Neural cell (in vitro differentiated cells): ENCODE data around the gene TXK. TPM values are rescaled to one million over a fixed set of nuclear protein-coding genes. Genes with fewer than 3 reads are reported as not detected.

Experiments
- H2AFZ ChIP-seq: fragments of 200-600, 300-800 bp; sonication (generic), shearing (Covaris generic); 2 replicates; pipeline ENCODE4 v1.6.0; 2014; ENCODE audit warnings: low read depth, mild to moderate bottlenecking, antibody characterized with exemption, low read length, moderate library complexity
- H3F3A ChIP-seq: fragments of 200-600 bp; shearing (Covaris generic); 2 replicates; pipeline ENCODE4 v1.6.1; 2016; ENCODE audit warnings: mild to moderate bottlenecking, moderate library complexity, mixed read lengths, antibody characterized with exemption, low read length; ENCODE audit not compliant: insufficient read depth, poor library complexity, severe bottlenecking
- H3K27ac ChIP-seq: fragments of 200-600, 300-800 bp; sonication (generic), shearing (Covaris generic); 2 replicates; pipeline ENCODE4 v1.5.1; 2014; ENCODE audit warnings: mild to moderate bottlenecking, low read length, moderate library complexity
- H3K27me3 ChIP-seq: fragments of 300-800, 200-600 bp; sonication (generic), shearing (Covaris generic); 2 replicates; pipeline ENCODE4 v1.6.0; 2014; ENCODE audit warnings: mild to moderate bottlenecking, low read depth, low read length, moderate library complexity; ENCODE audit not compliant: insufficient read depth
- H3K36me3 ChIP-seq: fragments of 300-800, 200-600 bp; sonication (generic), shearing (Covaris generic); 2 replicates; pipeline ENCODE4 v1.5.1; 2014; ENCODE audit warnings: mild to moderate bottlenecking, antibody characterized with exemption, low read length, moderate library complexity; ENCODE audit not compliant: insufficient read depth
- H3K4me2 ChIP-seq: fragments of 300-800, 200-600 bp; sonication (generic), shearing (Covaris generic); 2 replicates; pipeline ENCODE4 v1.6.0; 2014; ENCODE audit warnings: mild to moderate bottlenecking, low read length
- H3K4me3 ChIP-seq: fragments of 300-800, 200-600 bp; sonication (generic), shearing (Covaris generic); 2 replicates; pipeline ENCODE4 v1.5.1; 2014; ENCODE audit warnings: mild to moderate bottlenecking, low read length, moderate library complexity
- H3K79me2 ChIP-seq: fragments of 200-600 bp; shearing (Covaris generic); replicated peaks from 2 replicates; pipeline ENCODE4 v1.6.0; 2014; ENCODE audit warnings: mild to moderate bottlenecking, low read length, moderate library complexity; ENCODE audit not compliant: insufficient read depth
- H3K9ac ChIP-seq: fragments of 300-800, 200-600 bp; sonication (generic), shearing (Covaris generic); 2 replicates; pipeline ENCODE4 v1.6.1; 2016; ENCODE audit warnings: mild to moderate bottlenecking, low read length, mixed read lengths
- H3K9me2 ChIP-seq: fragments of 200-600 bp; shearing (Covaris generic); 2 replicates; pipeline ENCODE4 v1.6.1; 2016; ENCODE audit warnings: mild to moderate bottlenecking, low read length, mixed read lengths; ENCODE audit not compliant: insufficient read depth
- H3K9me3 ChIP-seq: fragments of 200-600, 300-800 bp; sonication (generic), shearing (Covaris generic); 2 replicates; pipeline ENCODE4 v1.6.1; 2016; ENCODE audit warnings: mild to moderate bottlenecking, mixed run types, low read length, moderate library complexity, mixed read lengths
- H4K20me1 ChIP-seq: fragments of 200-600 bp; shearing (Covaris generic); 2 replicates; pipeline ENCODE4 v1.6.1; 2016; ENCODE audit warnings: mild to moderate bottlenecking, mixed run types; ENCODE audit not compliant: insufficient read depth
- EP300 ChIP-seq: fragments of 450-650 bp; conservative IDR thresholded peaks from 2 replicates; pipeline ENCODE4 v1.6.1; 2014; ENCODE audit warnings: antibody characterized with exemption, mild to moderate bottlenecking, moderate library complexity; ENCODE audit not compliant: poor library complexity, severe bottlenecking
- EZH2 ChIP-seq: fragments of 200-600, 300-800 bp; shearing (Covaris generic), sonication (generic); IDR thresholded peaks from 2 replicates; pipeline ENCODE4 v1.6.1; 2014; ENCODE audit warnings: antibody characterized with exemption, low read length, borderline replicate concordance, mild to moderate bottlenecking; ENCODE audit not compliant: insufficient read depth, poor library complexity, severe bottlenecking
- MXI1 ChIP-seq: fragments of 450-650 bp; conservative IDR thresholded peaks from 2 replicates; pipeline ENCODE4 v1.6.1; 2014; ENCODE audit warnings: antibody characterized with exemption, mild to moderate bottlenecking; ENCODE audit not compliant: poor library complexity, severe bottlenecking
- POLR2AphosphoS5 ChIP-seq: IDR thresholded peaks from 2 replicates; pipeline ENCODE4 v1.6.1; 2012
- RAD21 ChIP-seq: fragments of 450-650 bp; conservative IDR thresholded peaks from 2 replicates; pipeline ENCODE4 v1.6.1; 2014; ENCODE audit warnings: antibody characterized with exemption, mild to moderate bottlenecking, moderate library complexity
- REST ChIP-seq: IDR thresholded peaks from 2 replicates; pipeline ENCODE4 v1.6.1; 2012; ENCODE audit warnings: borderline replicate concordance
- SMC3 ChIP-seq: fragments of 450-650 bp; conservative IDR thresholded peaks from 2 replicates; pipeline ENCODE4 v1.6.1; 2014; ENCODE audit warnings: antibody characterized with exemption, mild to moderate bottlenecking, moderate library complexity; ENCODE audit not compliant: poor library complexity
- TAF1 ChIP-seq: IDR thresholded peaks from 2 replicates; pipeline ENCODE4 v1.6.1; 2012; ENCODE audit warnings: low read depth
- polyA plus RNA-seq: library from polyadenylated mRNA; depleted of rRNA; stranded (reverse); fragments of >200 nt; gene quantifications from 2 replicates; pipeline ENCODE4 v1.2.3, GENCODE V29; 2014
- TF ChIP-seq, protein P1 (sequence below): fragments of 450-650 bp; IDR thresholded peaks from 2 replicates; pipeline ENCODE4 v1.5.1; 2014; ENCODE audit warnings: antibody characterized with exemption, mild to moderate bottlenecking, moderate library complexity; ENCODE audit not compliant: poor library complexity, severe bottlenecking

TXK gene
- polyA plus RNA-seq, 1 donor from 2014 or later: not detected

- TF ChIP-seq, protein P1, sequence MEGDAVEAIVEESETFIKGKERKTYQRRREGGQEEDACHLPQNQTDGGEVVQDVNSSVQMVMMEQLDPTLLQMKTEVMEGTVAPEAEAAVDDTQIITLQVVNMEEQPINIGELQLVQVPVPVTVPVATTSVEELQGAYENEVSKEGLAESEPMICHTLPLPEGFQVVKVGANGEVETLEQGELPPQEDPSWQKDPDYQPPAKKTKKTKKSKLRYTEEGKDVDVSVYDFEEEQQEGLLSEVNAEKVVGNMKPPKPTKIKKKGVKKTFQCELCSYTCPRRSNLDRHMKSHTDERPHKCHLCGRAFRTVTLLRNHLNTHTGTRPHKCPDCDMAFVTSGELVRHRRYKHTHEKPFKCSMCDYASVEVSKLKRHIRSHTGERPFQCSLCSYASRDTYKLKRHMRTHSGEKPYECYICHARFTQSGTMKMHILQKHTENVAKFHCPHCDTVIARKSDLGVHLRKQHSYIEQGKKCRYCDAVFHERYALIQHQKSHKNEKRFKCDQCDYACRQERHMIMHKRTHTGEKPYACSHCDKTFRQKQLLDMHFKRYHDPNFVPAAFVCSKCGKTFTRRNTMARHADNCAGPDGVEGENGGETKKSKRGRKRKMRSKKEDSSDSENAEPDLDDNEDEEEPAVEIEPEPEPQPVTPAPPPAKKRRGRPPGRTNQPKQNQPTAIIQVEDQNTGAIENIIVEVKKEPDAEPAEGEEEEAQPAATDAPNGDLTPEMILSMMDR: no peak
These were observed 55.0 kb downstream of the TXK start (continued) for GRCh38 chr4:48078862-48079655.

- no peaks in the 10 kb centered on the region for H3K36me3 ChIP-seq
- no peaks in the 10 kb centered on the region for H4K20me1 ChIP-seq
- no peaks in the 10 kb centered on the region for H3K9me2 ChIP-seq
- no peak overlapping the region for H3K4me3 ChIP-seq
- H3K9ac ChIP-seq: no peak overlapping the region
- TF ChIP-seq SMC3: no peak
- no peak for TF ChIP-seq TAF1
- no peak for TF ChIP-seq POLR2AphosphoS5
- TF ChIP-seq EP300: no peak
- TF ChIP-seq, protein P1: no peak
- H3K27ac ChIP-seq: no peak overlapping the region
- H3F3A ChIP-seq: no peaks in the 10 kb centered on the region
- no peaks in the 10 kb centered on the region for H3K79me2 ChIP-seq
- no peaks in the 10 kb centered on the region for H3K27me3 ChIP-seq
- H3K4me2 ChIP-seq: no peak overlapping the region
- H3K9me3 ChIP-seq: no peaks in the 10 kb centered on the region
- H2AFZ ChIP-seq: no peak overlapping the region
These were observed 55.6 kb downstream of the TXK start for GRCh38 chr4:48078425-48078824.

GRCh38 chr4:48074657-48075056, 59.4 kb downstream of the TXK start:
- H3K9me3 ChIP-seq: no peaks in the 10 kb centered on the region

More at GRCh38 chr4:48074657-48075056, 59.4 kb downstream of the TXK start:
- no peak overlapping the region for H3K9ac ChIP-seq
- H3K4me3 ChIP-seq: no peak overlapping the region
- H3K27ac ChIP-seq: no peak overlapping the region
- no peak for TF ChIP-seq EP300
- TF ChIP-seq, protein P1: no peak
- no peak for TF ChIP-seq RAD21
- TF ChIP-seq POLR2AphosphoS5: no peak
- TF ChIP-seq SMC3: no peak
- TF ChIP-seq REST: no peak
- no peak for TF ChIP-seq MXI1
- TF ChIP-seq EZH2: no peak
- no peak for TF ChIP-seq TAF1
- H2AFZ ChIP-seq: no peak overlapping the region
- H3K27me3 ChIP-seq: no peaks in the 10 kb centered on the region
- no peak overlapping the region for H3K4me2 ChIP-seq
- H4K20me1 ChIP-seq: no peaks in the 10 kb centered on the region
- H3K79me2 ChIP-seq: no peaks in the 10 kb centered on the region
- H3K36me3 ChIP-seq: no peaks in the 10 kb centered on the region
- no peaks in the 10 kb centered on the region for H3F3A ChIP-seq
- H3K9me2 ChIP-seq: no peaks in the 10 kb centered on the region
